NCI-H526 (cell line): ENCODE data around the gene CCDC86.

ENCODE experiments used
- DNase-seq, 2 experiments: peaks; one replicate each; lab custom pipeline; 2025; lab: John Stamatoyannopoulos, UW

The CCDC86 gene

DNA sequence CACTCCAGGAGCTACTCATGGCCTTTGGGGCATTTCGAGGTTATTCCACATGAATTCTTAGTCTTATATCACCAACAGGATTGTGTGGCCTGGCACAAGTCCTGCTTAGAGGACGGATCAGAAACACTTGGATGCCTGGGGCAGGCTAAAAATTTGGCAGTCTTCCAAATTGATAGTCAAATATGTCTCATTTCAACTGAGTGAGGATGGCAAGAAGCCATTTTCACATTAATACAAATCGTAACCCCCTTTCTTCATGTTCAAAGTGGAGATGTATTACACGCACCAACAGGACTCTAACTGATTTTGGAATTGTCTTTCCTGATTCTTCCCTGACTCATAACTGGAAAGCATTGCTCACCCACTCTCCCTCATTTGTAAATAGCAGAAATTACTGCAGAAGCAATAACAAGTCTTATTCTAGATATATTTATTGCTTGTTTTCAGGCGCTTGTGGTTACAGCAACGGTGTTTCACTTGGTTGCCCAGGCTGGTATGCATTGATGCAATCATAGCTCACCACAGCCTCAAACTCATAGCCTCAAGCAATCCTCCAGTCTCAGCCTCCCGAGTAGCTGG, 10.3 kb upstream of the CCDC86 start:
- DNase-seq = peak in 1 of 2 experiments; percentile 29

DNA sequence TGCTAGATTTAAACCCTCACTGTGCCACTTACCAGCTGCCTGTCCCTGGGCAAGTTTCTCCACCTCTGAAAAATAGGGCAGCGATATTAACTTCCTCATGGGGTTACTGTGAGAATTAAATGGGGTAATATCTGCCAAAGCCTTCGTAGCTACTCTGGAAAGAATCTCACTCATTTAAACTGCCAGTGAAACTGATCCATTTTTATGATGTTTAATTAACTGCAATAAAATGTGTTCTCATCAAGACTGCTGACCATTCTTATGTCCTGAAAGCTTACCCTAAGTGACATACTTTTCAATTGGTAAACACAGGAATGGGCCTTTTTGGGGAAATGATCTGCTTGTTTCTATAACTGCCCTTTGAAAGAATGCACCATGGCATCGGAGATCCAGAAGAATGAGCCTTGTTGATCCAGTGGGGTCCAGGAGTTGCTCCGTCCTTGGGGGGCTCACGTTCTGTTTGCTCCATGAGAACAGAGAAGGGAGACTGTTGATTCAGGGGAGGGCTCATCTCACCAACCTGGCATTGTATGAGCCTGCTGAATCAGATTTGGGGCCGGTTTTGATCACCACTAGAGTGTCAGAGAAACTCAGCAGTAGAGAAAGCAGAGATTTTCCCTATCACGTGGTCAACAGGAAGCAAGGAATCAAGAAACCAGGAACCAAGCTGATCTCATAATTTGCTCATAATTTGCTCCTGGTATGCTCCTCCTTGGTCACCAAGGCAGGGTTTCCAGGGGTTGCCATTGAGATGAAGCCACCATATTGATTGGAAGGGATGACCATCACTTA, 7.0 kb upstream of the CCDC86 start:
- DNase-seq = no peak

DNA sequence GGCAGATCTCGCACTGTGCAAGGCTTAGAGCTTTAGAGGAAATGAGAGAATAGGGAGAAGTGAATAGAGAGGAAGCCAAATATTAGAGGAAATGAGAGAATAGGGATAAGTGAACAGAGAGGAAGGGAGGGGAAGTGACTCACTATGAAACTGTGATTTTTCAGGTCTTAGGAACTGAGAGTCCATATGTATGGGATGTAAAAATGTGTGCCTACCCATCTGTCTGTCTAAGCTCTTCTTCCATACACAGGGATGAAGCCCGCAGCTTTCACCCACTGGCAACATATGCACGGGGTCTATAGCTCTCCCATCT, 6.4 kb upstream of the CCDC86 start:
- DNase-seq = no peak

DNA sequence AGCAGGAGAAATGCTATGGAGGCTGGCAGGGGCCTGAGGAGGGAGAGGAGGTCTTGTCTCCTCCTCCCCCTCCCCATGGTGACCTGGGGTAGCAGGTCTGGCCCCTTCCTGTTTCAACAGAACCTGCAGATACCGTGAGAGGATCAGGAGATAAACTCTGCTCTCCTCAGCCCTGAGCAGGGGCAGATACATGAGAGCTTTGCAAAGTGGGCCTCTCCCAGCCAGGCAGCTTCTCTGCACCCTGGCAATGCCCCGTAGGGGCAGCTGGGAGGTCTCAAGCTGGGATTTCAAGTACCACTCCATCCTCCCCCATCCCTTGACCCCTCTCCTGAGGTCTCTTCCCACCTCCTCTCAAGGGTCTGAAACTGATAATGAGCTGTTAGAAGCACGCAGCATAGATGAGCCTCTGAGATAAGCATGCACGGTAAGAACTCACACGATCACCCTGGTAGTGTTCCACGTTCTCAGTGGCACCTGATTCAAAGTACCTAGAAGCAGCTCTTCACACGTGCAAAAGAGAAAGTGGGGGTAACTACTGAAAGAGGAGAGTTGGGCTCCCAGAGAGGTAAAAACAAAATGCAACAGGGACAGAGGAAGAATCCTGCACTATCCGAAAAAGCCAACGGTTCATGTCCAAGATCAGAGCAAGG, 4.9 kb upstream of the CCDC86 start:
- DNase-seq = no peak

DNA sequence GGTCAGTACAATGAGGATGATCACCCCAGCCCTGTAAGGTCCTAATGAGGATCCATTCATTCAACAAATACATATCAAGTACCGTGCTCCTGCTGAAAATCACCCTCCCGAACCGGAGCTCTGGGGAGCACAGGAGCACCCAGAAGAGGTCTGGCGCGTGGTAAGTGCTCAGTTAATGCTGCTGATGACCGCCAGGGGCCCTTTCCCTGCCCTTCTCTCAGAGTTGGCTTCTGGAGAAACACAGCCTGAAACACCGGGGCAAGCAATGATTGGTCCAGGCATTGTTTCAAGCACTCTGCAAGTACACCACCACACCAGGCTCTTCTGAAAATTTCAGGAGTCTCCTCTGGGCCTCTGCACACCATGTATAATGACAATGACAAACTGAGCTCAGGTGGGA, 3.8 kb upstream of the CCDC86 start:
- no peak for DNase-seq

DNA sequence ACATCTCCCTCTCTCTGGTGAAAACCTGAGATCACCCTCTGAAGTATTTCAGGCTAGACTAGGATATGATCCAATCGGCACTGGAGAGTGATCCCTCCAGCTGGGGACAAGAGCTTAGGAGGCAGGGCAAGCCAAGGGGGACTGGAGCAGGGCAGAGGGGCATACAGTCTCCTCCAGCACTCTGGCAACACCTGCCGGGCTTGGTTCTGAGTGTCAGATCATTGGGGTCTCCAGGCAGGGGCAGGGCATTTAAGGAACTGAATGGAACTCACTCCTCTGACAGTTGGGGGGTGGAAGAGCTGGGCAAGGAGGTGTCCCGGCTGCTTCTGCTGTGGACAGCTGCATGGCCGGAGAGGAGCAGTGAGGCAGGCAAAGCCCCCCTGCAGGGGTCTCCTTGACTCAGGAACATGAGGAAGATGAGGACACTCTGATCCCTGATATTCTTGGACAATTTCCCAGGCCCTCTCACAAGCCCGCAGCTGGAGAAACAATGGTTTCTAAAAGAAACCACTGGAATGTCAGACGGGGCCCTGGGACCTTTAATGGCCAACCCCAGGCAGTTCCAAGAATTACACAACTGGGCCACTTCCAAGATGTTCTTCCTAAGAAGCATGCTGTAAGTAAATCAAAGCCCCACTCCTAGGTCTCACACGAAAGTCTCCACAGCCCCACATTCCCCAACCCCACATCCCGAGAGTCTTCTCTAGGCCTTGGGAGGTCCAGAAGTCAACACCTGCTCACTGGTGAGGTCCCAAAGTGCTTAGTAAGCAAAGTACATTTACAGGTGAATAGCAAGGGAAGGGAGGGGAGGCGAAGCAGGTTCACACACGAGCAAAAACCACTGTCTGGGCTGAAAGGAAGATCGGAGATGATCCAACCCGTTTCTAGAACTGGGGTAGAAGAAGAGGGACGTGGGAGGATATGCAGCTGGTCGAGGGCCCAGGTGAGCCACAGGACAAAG, 1.2 kb upstream of the CCDC86 start:
- DNase-seq = no peak

DNA sequence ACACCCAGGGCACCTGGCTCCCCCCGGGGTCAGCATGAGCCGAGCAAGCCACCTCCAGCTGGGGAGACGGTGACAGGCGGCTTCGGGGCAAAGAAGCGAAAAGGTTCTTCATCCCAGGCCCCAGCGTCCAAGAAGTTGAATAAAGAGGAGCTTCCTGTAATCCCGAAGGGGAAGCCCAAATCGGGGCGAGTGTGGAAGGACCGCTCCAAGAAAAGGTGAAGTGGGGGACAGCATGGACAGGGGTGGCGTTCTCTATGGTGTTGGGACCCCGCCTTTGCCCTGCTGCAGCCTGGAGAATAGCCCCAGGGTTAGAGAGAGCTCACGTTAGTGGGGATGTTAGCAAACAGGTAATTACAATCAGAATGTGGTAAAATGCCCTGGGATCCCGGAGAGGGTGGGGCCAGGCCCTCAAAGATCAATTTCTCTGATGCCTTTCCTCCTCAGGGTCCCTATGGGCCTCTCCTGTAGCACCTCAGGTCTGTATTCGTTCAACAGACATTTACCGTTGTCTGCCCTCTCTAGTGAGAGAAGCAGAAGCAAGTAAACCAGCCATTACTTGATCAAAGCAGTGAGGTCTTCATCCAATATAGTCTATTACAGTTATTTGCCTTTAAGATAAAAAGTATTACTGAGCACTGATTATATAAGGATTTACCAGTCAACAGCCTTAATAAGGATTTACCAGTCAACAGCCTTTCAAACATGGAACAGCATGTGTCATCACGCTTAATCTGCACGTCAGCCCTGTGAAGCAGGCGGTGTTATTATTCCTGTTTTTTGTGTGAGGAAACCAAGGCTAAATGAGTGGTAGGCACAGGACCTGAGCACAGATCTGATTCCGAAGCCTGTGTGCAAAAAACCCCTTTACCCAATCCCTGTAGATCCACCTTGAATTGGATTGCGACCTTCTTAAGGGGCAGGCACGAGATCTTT, 1.0 kb downstream of the CCDC86 start:
- no peak for DNase-seq

DNA sequence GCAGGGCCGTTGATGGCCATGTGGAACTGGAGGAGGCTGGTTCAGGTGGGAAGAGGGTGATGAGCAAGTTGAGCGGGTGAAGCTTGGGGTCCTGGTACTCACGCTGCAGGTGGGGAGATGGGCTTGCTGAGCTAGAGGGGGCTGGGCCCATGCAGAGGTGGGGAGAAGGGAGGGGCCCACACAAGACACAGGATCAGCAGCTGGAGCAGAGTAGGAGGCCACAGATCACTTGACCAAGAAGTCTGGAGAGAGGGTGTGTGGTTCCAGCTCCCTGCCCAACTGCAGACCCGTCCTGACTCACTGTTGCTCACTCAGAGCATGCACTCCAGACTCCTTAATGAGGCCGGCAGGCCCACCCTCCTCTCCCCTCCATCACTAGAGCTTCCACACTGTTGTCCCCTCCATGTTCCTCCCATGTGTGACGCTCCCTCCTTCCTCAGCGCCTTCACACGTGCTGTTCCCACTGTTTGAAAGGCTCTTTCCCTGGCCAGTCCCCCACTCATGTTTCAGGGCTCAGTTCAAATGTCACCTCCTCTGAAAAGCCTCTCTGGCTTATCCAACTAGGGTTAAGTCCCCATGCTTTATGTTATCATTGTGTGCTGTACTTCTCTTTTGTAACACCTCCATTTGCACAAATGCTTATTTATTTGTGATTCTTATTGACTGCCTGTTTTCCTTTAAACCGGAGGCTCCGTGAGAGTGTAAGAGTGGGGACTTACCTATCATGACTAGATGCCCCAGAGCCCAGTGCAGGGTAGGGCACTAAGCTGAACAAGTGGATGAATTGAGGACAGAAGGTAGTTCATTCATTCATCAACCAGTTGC, 2.3 kb downstream of the CCDC86 start:
- no peak for DNase-seq

DNA sequence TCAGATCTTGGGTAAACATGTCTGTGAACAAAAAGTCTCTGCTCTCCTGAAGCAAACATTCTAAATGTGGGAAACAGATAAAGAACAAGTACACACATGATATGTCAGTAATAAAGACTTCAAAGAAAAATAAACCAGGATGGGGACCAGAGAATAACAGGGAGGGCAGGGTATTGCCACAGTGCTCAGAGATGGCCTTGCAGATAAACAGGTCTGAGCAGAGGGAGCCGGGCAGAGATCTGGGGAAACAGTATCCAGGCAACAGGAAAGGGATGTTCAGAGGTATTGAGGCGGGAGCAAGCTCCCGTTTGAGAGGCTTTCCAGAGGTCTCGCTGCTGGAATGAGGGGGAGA, 2.9 kb downstream of the CCDC86 start:
- DNase-seq = no peak

DNA sequence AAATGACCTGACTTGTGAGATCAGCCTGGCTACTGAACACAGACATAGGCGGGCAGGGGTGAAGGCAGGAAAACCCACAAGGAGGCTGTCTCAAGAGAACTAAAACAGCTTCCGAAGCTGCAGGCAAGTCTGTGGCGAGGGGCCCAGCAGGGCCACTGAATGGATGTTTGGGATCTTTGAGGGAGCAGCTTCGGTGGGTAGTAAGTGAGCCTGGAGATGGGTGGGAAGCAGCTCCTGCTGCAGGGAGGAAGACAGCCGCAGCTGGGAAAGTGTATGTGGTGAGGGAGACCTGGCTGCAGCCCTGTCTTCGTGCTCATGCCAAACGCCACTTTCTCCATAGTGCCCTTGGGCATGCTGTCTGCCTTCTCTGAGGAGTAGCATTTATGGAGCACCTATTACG, 3.4 kb downstream of the CCDC86 start:
- no peak for DNase-seq

DNA sequence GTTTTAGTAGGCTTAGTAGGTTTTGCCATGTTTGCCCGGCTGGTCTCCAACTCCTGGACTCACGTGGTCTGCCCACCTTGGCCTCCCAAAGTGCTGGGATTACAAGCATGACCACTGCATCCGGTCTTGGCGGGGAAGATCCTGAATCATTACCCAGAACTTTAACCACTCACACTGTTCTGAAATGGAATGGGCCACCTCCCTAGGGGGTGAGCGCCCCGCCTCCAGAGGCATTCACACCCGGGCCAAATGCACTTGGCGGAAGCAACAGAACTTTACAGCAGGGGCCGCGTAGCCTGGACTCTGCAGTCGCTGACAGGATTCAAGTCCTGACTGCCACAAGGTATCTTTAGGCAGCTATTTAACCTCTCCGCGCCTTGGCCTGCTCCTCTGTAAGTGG, 5.4 kb downstream of the CCDC86 start:
- DNase-seq = no peak

DNA sequence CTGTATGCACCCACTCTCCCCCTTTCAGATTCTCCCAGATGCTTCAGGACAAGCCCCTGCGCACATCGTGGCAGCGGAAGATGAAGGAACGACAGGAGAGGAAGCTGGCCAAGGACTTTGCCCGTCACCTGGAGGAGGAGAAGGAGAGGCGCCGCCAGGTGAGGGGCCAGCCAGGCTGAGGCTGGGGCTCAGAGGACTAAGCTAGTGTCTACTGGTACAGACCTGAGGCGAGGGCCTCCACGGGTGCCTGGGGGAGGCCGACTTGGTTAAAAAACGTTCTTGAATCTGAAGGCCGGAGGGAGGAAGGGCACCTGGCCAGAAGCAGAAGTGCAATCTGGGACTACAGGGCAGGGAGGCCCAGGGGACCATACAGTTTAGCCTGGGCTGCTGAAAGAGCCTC, 6.0 kb downstream of the CCDC86 start:
- DNase-seq = no peak

DNA sequence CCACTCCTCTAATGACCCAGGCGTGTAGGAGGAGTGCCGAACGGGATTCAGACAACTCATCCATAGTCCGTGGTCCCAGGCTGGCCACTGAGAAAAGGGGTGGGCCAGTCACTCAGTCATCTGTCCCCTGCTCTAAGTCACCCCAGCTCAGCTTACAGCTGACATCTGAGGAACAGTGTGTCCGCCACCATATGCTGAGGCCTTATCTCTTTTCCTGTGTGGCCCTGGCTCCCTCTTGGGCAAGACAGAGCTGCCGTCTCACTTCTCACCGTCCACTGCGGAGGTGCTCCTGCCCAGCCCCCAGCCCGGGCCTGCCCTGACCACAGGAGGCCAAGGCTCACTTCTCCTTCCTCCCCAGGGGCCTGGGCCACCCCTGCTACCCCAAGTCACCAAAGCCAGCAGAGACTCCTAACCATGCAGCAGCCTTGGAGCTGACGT, 6.8 kb downstream of the CCDC86 start:
- no peak for DNase-seq

DNA sequence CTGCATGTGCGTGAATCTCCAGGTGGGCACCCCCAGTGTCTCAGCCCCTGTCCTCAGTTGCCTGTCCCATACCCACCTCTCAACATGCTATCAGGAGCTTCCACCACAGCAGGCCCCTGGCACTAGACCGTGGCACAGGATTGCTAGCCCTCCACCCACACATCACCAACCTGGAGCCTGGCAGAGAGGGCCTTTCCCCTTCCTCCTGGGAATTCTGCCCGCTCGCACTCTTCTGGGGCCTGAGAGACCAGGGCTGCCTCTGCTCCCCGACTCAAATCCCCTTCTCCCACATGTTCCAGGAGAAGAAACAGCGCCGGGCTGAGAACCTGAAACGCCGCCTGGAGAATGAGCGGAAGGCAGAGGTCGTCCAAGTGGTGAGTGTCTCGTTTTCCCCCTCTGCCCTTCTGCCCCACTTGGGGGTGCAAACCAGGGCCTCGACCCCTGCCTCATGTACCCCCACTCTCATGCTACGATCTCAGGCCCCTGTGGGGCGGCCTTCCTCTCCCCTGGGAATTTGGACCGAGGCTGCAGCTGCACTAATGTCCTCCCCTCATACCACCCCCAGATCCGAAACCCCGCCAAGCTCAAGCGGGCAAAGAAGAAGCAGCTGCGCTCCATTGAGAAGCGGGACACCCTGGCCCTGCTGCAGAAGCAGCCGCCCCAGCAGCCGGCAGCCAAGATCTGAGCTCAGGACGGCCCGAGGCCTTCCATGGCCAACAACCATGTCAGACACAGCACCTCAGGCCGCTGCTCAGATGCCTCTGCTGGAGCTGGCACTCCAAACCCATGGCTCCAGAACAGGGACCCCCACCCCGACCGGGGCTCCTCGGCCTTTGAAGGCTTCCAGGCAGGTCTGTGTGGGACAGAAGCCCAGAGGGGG, 8.0 kb downstream of the CCDC86 start:
- no peak for DNase-seq

DNA sequence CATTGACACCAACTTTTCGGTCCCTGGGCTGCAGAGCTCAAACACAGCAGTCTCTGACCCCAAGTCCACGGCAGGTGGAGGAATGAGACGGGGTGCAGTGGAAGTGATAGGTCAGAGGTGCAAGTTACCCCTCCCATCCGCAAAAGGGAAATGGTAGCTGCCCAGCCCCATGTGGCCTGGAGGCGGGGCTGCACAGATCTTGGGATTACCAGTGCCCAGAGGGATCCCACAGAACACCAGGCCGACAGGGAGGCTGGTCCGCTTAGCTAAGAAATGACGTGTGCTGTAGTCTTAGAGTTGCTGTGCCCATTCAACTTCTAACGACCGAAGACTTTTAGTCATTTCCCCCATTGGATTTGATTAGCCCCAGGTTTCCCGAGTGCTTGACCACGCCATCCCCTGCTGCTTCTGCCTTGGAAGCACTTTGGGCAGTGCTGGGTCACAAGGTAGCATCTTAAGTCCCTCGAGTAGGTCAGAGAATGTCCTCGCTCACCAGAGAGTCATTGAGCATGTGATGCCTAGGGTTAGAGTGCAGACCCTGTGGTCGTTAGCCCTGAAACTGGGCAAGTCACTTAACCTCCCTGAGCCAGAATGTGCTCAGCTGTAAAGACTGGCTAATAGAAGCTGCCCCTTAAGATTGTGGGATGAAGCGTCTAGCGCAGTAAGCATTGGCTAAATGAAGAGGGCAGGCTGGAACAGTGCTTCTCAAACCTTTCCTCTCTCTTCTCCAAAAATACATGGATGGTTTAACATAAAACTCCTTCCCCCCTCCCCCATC, 9.6 kb downstream of the CCDC86 start:
- no peak for DNase-seq

DNA sequence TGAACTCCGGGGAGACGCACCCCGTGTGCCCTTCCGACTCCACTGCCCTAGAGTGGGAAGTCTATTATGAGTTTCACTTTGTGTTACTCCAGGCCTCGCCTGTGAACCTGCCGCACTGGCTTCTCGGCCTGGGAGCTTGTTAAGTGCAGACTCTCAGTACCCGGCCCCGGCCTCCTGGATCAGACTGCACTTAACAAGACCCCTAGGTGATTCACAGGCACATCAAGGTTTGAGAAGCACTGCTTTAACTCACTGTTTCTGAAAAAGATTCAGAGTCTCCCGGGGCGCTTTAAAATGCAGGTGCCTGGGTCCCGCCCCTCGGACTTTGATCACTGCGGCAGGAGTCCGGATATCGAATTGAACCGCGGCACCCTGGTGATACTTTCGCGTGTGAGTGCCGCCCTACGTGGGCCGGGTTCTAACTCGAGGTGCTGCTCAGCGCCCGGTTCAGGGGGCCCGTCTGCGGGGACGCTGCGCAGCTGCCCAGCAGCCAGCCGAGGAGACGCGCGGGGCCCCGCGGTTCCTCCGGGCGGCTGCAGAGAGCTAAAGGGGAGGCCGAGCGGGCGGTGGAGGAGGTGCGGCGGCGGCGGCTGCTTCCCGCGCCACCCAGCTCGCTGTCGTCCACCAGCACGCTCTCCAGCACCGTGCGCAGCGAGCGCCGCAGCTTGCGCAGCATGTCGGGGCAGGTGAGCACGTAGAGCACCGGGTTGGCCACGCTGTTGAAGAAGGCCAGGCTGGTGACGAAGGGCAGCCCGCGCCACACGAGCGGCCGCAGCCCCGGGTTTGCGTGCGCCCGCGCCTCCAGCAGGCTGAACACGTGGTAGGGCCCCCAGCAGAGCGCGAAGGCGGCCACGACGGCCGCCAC, 10.4 kb downstream of the CCDC86 start:
- DNase-seq = no peak
